Measurements from ENCODE around the gene ATP6V0B. TPM values are rescaled to one million over a fixed set of nuclear protein-coding genes. Genes with fewer than 3 reads are reported as not detected.

The ATP6V0B gene
- total and polyA plus RNA-seq, 2 experiments from 2014 or later, result 112 to 142 TPM

- peaks cover 13% of the 10 kb centered on the region; the same call in 1 of the 2 replicates for H3F3A ChIP-seq (replicated peaks; ENCODE audit: low read depth)
- H3K27me3 ChIP-seq (ENCODE audit: insufficient read depth), result no peaks in the 10 kb centered on the region
- no peaks in the 10 kb centered on the region for H3K36me3 ChIP-seq (ENCODE audit: insufficient read depth)
These were observed 3.3 kb upstream of the ATP6V0B start for GRCh38 chr1:43971336-43971980.

GRCh38 chr1:43973981-43974442 is 748 bp upstream of the ATP6V0B start:
- peaks cover 45% of the 10 kb centered on the region for H3K4me1 Mint-ChIP-seq
- Histone ChIP-seq H3K79me2 (replicated peaks; ENCODE audit: insufficient read depth) (peaks cover 17% of the 10 kb centered on the region), H3K9me2 (ENCODE audit: insufficient read depth) (no peaks in the 10 kb centered on the region), H3K4me1 (ENCODE audit: insufficient read depth) (peaks cover 29% of the 10 kb centered on the region), H3K27me3 (ENCODE audit: insufficient read depth) (no peaks in the 10 kb centered on the region), H3K4me3 (peak overlapping the region; percentile 96), H3K4me2 (peak overlapping the region; percentile 98), H4K20me1 (replicated peaks; ENCODE audit: insufficient read depth) (peaks cover 22% of the 10 kb centered on the region), H3F3A (replicated peaks; ENCODE audit: low read depth) (peaks cover 24% of the 10 kb centered on the region; the same call in 1 of the 2 replicates), H3K36me3 (ENCODE audit: insufficient read depth) (0 out of 2 replicates have a peak, but pooled peaks cover 7% of the 10 kb centered on the region), H3K27ac (ENCODE audit: low read depth) (0 out of 2 replicates have a peak overlapping the region, but pooled peaks have one; percentile 51), H2AFZ (peak overlapping the region; percentile 100)
- H3K4me3 Mint-ChIP-seq, result peak overlapping the region; percentile 90
- H3K9me3 Mint-ChIP-seq, result no peaks in the 10 kb centered on the region
- peak overlapping the region; percentile 69 for H3K27ac Mint-ChIP-seq
- ATAC-seq (peak; percentile 1; the same call in 2 of the 3 replicates), DNase-seq (ENCODE audit: low spot score) (peak; percentile 61)
- peaks cover 24% of the 10 kb centered on the region for H3K27me3 Mint-ChIP-seq (ENCODE audit: insufficient read depth, low read depth, poor library complexity)
- H3K36me3 Mint-ChIP-seq (ENCODE audit: low read depth), result peaks cover 70% of the 10 kb centered on the region
- TF ChIP-seq CTCF (conservative IDR thresholded peaks at IDR 0.05; ENCODE audit: low read depth in 2 of 2), result no peak
- TF ChIP-seq ZNF114 (CRISPR knock-in tag; IDR thresholded peaks at IDR 0.05), result no peak
- TF ChIP-seq STAT1 (IDR thresholded peaks at IDR 0.05; ENCODE audit: unreplicated experiment), result no peak
- no peak for TF ChIP-seq REST (IDR thresholded peaks at IDR 0.05; ENCODE audit: unreplicated experiment)

More at GRCh38 chr1:43971336-43971980, 3.3 kb upstream of the ATP6V0B start:
- Mint-ChIP-seq H3K27me3 (ENCODE audit: insufficient read depth, low read depth, poor library complexity) (peaks cover 17% of the 10 kb centered on the region), H3K4me3 (peak overlapping the region; percentile 99), H3K9me3 (no peaks in the 10 kb centered on the region), H3K36me3 (ENCODE audit: low read depth) (peaks cover 47% of the 10 kb centered on the region), H3K4me1 (peaks cover 25% of the 10 kb centered on the region), H3K27ac (no peak overlapping the region)
- Histone ChIP-seq H4K20me1 (replicated peaks; ENCODE audit: insufficient read depth) (peaks cover 13% of the 10 kb centered on the region), H3K79me2 (replicated peaks; ENCODE audit: insufficient read depth) (peaks cover 17% of the 10 kb centered on the region), H3K4me3 (no peak overlapping the region; the same call in 1 of the 2 replicates), H3K4me1 (ENCODE audit: insufficient read depth) (peaks cover 25% of the 10 kb centered on the region), H2AFZ (no peak overlapping the region), H3K4me2 (no peak overlapping the region), H3K9me2 (ENCODE audit: insufficient read depth) (no peaks in the 10 kb centered on the region), H3K27ac (ENCODE audit: low read depth) (no peak overlapping the region)
- TF ChIP-seq NANOG (IDR thresholded peaks at IDR 0.05; ENCODE audit: borderline replicate concordance), result no peak
- no peak for TF ChIP-seq CREB1 (CRISPR knock-in tag; IDR thresholded peaks at IDR 0.05; ENCODE audit: low read depth)
- TF ChIP-seq REST (IDR thresholded peaks at IDR 0.05; ENCODE audit: unreplicated experiment), result no peak
- ATAC-seq (no peak), DNase-seq (ENCODE audit: low spot score) (no peak)
